GM18517 (cell line): ENCODE data around the gene GP9.
"Not testable (repeated sequence)": the region's sequence is repeated elsewhere in the genome, so short reads cannot be mapped to it uniquely, and the experiment has no call there.

Source experiments
- ATAC-seq: cut with Tn5 transposase; IDR thresholded peaks from one replicate; pipeline ENCODE4 v1.9.1; 2021; ENCODE audit warnings: mild to moderate bottlenecking, moderate library complexity; ENCODE audit not compliant: unreplicated experiment

The GP9 gene

DNA sequence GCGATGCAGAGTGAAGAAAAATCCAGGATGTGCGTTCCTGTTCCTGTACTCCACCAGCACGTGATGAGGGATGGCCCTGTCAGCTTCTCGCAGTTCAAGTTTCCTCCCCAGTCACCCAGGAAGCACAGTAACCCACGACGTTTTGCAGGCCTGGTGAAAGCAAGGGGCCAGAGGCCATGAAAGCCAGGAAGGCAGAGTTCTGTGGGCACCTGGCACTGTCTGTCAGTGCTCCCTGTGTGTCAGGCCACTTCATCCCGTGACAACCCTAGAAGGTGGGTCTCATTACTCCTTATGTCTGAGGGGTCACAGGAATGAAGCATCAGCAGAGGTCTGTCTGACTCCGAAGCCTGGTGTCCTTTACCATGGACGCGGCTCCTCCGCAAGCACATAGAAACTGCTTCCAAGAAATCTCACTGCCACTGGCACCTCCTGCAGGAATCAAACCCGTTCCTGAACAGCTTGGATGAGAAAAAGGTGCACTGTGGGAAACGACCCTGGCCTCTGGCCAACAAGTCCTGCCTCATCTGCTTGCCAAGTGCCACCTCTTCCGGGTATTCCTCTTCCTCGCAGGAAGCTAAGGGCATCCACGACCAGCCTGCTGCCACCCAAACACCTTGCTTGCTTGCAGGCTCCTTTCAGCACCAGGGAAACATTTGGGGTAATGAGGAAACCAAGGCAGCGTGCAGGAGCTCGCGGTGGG, 46.4 kb downstream of the GP9 start:
- ATAC-seq, result no peak

DNA sequence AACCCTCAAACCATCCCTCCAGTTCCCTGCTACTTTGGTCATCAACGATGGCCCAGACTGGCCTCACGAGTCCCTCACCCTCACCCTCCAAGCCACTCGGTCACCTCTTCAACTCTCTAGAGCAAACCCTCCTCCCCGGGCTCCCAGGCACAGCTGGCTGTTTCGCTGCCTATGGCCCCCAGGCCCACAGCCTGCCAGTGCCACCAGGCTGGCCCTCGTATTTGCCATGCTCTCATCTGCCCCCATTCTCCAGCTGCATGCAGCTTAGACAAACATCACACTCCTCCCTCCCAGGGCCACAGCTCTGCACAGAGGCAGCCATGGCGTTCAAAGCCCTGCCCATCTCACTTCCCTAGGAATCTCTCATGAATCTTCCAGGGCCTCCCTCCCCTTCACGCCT, 47.2 kb downstream of the GP9 start:
- ATAC-seq, result no peak

DNA sequence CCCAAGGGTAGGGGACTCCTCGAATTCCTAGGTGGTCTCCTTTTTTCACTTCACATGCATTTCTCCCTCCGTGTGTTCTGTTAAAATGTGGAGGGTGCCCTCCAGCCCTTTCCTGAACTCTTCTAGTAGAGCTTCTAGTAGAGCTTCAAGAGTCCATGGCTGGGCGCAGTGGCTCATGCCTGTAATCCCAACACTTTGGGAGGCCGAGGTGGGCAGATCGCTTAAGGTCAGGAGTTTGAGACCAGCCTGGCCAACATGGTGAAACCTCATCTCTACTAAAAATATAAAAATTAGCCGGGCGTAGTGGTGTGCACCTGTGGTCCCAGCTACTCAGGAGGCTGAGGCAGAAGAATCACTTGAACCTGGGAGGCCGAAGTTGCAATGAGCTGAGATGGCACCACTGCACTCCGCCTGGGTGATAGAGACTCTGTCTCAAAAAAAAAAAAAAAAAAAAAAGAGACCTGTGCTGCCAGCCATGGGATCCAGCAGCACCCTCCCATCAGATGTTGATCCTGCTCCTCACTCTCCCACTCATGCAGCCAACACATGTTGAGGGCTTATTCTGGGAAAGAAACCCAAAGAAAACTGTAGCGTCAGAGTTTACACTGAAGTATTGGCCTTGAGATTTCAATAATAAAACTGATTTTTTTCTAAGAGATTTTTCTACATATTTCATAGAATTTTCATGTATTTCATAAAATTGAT, 50.6 kb downstream of the GP9 start:
- not testable (repeated sequence) for ATAC-seq
